ENCODE measurements around the gene STH. TPM values are rescaled to one million over a fixed set of nuclear protein-coding genes. Genes with fewer than 3 reads are reported as not detected.

The STH gene
- polyA plus RNA-seq, 6 donors from 2014 or later: not detected

DNA sequence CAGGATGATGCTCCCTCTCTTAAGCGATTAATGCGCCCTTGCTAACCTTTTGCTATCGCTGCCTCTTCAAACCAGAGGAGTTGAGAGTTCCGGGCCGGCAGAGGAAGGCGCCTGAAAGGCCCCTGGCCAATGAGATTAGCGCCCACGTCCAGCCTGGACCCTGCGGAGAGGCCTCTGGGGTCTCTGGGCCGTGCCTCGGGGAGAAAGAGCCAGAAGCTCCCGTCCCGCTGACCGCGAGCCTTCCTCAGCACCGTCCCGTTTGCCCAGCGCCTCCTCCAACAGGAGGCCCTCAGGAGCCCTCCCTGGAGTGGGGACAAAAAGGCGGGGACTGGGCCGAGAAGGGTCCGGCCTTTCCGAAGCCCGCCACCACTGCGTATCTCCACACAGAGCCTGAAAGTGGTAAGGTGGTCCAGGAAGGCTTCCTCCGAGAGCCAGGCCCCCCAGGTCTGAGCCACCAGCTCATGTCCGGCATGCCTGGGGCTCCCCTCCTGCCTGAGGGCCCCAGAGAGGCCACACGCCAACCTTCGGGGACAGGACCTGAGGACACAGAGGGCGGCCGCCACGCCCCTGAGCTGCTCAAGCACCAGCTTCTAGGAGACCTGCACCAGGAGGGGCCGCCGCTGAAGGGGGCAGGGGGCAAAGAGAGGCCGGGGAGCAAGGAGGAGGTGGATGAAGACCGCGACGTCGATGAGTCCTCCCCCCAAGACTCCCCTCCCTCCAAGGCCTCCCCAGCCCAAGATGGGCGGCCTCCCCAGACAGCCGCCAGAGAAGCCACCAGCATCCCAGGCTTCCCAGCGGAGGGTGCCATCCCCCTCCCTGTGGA is 16.0 kb upstream of the STH start:
- Mint-ChIP-seq H3K4me3 (no peak overlapping the region), H3K27ac (no peak overlapping the region), H3K4me1 (no peaks in the 10 kb centered on the region), H3K27me3 (peaks cover 0 to 26% (median 4%) of the 10 kb centered on the region in 3 donors), H3K36me3 (no peaks in the 10 kb centered on the region), H3K9me3 (no peaks in the 10 kb centered on the region)
- ATAC-seq (ENCODE audit: low read depth in 2 of 2) (no peak), DNase-seq (no peak)

GRCh38 chr17:45983614-45984310 is 15.3 kb upstream of the STH start:
- H3K36me3 Mint-ChIP-seq: no peaks in the 10 kb centered on the region
- DNase-seq: no peak
- no peak overlapping the region for H3K4me3 Mint-ChIP-seq
- H3K27me3 Mint-ChIP-seq: peaks cover 0 to 34% (median 4%) of the 10 kb centered on the region in 3 donors
- no peak overlapping the region for H3K27ac Mint-ChIP-seq
- ATAC-seq (ENCODE audit: low read depth in 2 of 2): no peak
- no peaks in the 10 kb centered on the region for H3K4me1 Mint-ChIP-seq
- H3K9me3 Mint-ChIP-seq: no peaks in the 10 kb centered on the region

DNA sequence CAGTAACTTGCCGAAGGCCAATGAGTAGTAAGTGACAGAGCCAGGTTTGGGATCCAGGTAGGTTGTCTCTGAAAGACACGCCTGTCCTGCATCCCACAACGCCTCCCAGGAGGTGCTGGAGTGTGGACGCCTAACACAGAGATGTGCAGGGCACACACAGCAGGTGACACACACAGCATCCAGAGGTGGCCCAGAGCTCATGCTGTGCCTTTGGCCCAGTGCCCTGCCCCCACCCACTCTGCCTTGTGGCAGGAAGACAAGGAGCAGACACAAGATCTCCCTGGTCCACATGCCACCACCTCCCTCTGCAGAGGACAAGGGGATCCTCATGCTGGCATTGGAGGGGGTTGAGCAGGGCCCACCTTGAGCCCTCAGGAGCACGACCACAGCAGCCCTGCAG is 14.7 kb upstream of the STH start:
- Mint-ChIP-seq H3K9me3 (no peaks in the 10 kb centered on the region), H3K27ac (no peak overlapping the region)

DNA sequence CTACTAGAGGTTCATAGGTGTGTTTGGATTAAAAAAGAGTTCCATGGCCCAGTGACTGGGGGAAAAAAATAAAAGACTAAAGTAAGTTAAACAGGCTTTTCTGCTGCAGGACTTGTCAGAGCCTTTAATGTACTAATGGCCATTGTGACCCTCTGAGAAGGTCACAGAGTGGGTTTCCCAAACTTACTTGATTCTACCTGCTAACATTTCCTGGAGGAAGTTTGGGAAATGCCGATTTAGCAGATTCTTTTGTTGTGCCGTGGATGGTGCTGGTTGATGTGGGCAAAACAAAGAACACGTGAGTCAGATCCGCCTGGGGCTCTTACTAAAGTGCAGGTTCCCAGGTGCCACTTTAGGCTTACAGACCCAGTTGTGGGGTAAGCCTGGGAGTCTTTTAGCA is 13.6 kb upstream of the STH start:
- H3K4me3 Mint-ChIP-seq: no peak overlapping the region
- no peaks in the 10 kb centered on the region for H3K36me3 Mint-ChIP-seq
- ATAC-seq (ENCODE audit: low read depth in 2 of 2) (no peak), DNase-seq (no peak)
- H3K9me3 Mint-ChIP-seq: no peaks in the 10 kb centered on the region
- H3K27ac Mint-ChIP-seq: no peak overlapping the region
- peaks cover 0 to 30% (median 4%) of the 10 kb centered on the region in 3 donors for H3K27me3 Mint-ChIP-seq
- no peaks in the 10 kb centered on the region for H3K4me1 Mint-ChIP-seq

More for the DNA sequence above, 14.7 kb upstream of the STH start:
- ATAC-seq (ENCODE audit: low read depth in 2 of 2) (no peak), DNase-seq (no peak)
- H3K4me1 Mint-ChIP-seq: no peaks in the 10 kb centered on the region
- no peak overlapping the region for H3K4me3 Mint-ChIP-seq
- H3K36me3 Mint-ChIP-seq: no peaks in the 10 kb centered on the region
- peaks cover 0 to 37% (median 4%) of the 10 kb centered on the region in 3 donors for H3K27me3 Mint-ChIP-seq

GRCh38 chr17:45986056-45986455 is 13.0 kb upstream of the STH start:
- Mint-ChIP-seq H3K4me1 (no peaks in the 10 kb centered on the region), H3K27ac (peak overlapping the region in 1 of 6 donors; percentile 70), H3K27me3 (peaks cover 0 to 30% (median 4%) of the 10 kb centered on the region in 3 donors), H3K36me3 (no peaks in the 10 kb centered on the region), H3K9me3 (no peaks in the 10 kb centered on the region), H3K4me3 (no peak overlapping the region)
- DNase-seq (no peak), ATAC-seq (ENCODE audit: low read depth in 2 of 2) (no peak)

- Mint-ChIP-seq H3K4me3 (no peak overlapping the region), H3K9me3 (no peaks in the 10 kb centered on the region), H3K4me1 (no peaks in the 10 kb centered on the region), H3K36me3 (no peaks in the 10 kb centered on the region), H3K27me3 (peaks cover 0 to 26% (median 4%) of the 10 kb centered on the region in 3 donors), H3K27ac (no peak overlapping the region)
- DNase-seq: no peak
- no peak for ATAC-seq (ENCODE audit: low read depth in 2 of 2)
Observed at GRCh38 chr17:45987706-45988105, 11.3 kb upstream of the STH start.

GRCh38 chr17:45989759-45990158 is 9.3 kb upstream of the STH start:
- peaks cover 0 to 16% (median 4%) of the 10 kb centered on the region in 3 donors for H3K27me3 Mint-ChIP-seq
- no peak overlapping the region for H3K4me3 Mint-ChIP-seq
- no peaks in the 10 kb centered on the region for H3K36me3 Mint-ChIP-seq
- no peaks in the 10 kb centered on the region for H3K4me1 Mint-ChIP-seq
- peak overlapping the region in 1 of 6 donors; percentile 57 for H3K27ac Mint-ChIP-seq
- ATAC-seq (ENCODE audit: low read depth in 2 of 2) (no peak), DNase-seq (no peak)
- H3K9me3 Mint-ChIP-seq: no peaks in the 10 kb centered on the region

GRCh38 chr17:45990886-45991285 is 8.2 kb upstream of the STH start:
- Mint-ChIP-seq H3K27me3 (peaks cover 0 to 15% (median 4%) of the 10 kb centered on the region in 3 donors), H3K4me1 (no peaks in the 10 kb centered on the region), H3K36me3 (no peaks in the 10 kb centered on the region), H3K27ac (peak overlapping the region in 1 of 6 donors; percentile 11), H3K4me3 (no peak overlapping the region), H3K9me3 (no peaks in the 10 kb centered on the region)
- DNase-seq: no peak
- ATAC-seq (ENCODE audit: low read depth in 2 of 2): no peak

DNA sequence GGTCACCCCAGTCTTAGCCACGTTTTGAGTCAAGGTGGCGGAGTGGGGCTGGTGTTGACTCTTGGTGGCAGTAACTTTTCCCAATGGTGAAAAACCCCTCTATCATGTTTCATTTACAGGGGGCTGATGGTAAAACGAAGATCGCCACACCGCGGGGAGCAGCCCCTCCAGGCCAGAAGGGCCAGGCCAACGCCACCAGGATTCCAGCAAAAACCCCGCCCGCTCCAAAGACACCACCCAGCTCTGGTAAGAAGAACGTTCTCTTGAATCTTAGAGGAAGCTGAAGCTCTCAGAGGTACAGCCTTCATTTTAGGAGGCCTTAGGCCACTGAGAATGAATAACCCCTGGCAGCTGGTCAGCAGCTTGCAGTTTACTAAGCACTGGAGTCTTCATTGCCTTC is 7.7 kb upstream of the STH start:
- H3K4me1 Mint-ChIP-seq: no peaks in the 10 kb centered on the region
- H3K4me3 Mint-ChIP-seq: no peak overlapping the region
- H3K36me3 Mint-ChIP-seq: no peaks in the 10 kb centered on the region
- H3K27me3 Mint-ChIP-seq: peaks cover 0 to 15% (median 4%) of the 10 kb centered on the region in 3 donors
- DNase-seq: no peak
- no peak for ATAC-seq (ENCODE audit: low read depth in 2 of 2)
- H3K27ac Mint-ChIP-seq: no peak overlapping the region
- H3K9me3 Mint-ChIP-seq: no peaks in the 10 kb centered on the region

DNA sequence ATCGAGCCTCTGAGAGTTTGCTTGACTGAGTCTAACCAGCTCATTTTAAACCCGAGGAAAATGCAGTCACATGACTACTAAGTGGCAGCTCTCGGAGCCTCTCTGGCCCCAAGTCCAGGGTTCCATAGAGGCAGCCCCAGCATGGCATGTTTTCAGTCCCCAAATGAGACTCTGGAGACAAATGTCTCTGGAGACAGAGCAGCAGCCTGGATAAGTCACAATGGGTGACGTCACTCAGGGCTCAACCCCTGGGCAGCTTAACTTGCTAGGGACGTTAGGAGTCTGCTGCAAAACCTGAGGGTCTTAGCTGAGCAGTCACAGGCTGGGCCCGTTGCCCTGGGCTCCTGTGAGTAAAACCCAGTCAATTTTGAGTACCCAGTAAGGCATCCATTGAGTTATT is 6.9 kb upstream of the STH start:
- DNase-seq (no peak), ATAC-seq (ENCODE audit: low read depth in 2 of 2) (no peak)
- Mint-ChIP-seq H3K27ac (no peak overlapping the region), H3K27me3 (peaks cover 0 to 21% (median 3%) of the 10 kb centered on the region in 3 donors), H3K4me1 (no peaks in the 10 kb centered on the region), H3K36me3 (no peaks in the 10 kb centered on the region), H3K9me3 (no peaks in the 10 kb centered on the region), H3K4me3 (no peak overlapping the region)

- H3K27ac Mint-ChIP-seq: no peak overlapping the region
- no peaks in the 10 kb centered on the region for H3K9me3 Mint-ChIP-seq
- H3K36me3 Mint-ChIP-seq: no peaks in the 10 kb centered on the region
- DNase-seq (no peak), ATAC-seq (ENCODE audit: low read depth in 2 of 2) (no peak)
- H3K27me3 Mint-ChIP-seq: peaks cover 0 to 19% (median 0%) of the 10 kb centered on the region in 3 donors
- no peaks in the 10 kb centered on the region for H3K4me1 Mint-ChIP-seq
- no peak overlapping the region for H3K4me3 Mint-ChIP-seq
Observed at GRCh38 chr17:45992904-45993303, 6.1 kb upstream of the STH start.

- H3K4me1 Mint-ChIP-seq: no peaks in the 10 kb centered on the region
- no peak overlapping the region for H3K27ac Mint-ChIP-seq
- DNase-seq (no peak), ATAC-seq (ENCODE audit: low read depth in 2 of 2) (no peak)
- H3K27me3 Mint-ChIP-seq: peaks cover 0 to 11% (median 0%) of the 10 kb centered on the region in 3 donors
- H3K9me3 Mint-ChIP-seq: no peaks in the 10 kb centered on the region
- peak overlapping the region in 1 of 8 donors; percentile 34 for H3K4me3 Mint-ChIP-seq
- H3K36me3 Mint-ChIP-seq: no peaks in the 10 kb centered on the region
Observed at GRCh38 chr17:45993962-45994627, 5.0 kb upstream of the STH start.

GRCh38 chr17:45994987-45995386 is 4.1 kb upstream of the STH start:
- Mint-ChIP-seq H3K27ac (no peak overlapping the region), H3K4me1 (no peaks in the 10 kb centered on the region), H3K27me3 (peaks cover 0 to 17% (median 0%) of the 10 kb centered on the region in 3 donors), H3K9me3 (no peaks in the 10 kb centered on the region), H3K36me3 (no peaks in the 10 kb centered on the region), H3K4me3 (peak overlapping the region in 1 of 8 donors; percentile 29)
- DNase-seq: no peak
- ATAC-seq (ENCODE audit: low read depth in 2 of 2): no peak

Measured in naive B cell (primary cell).